GM12872 (cell line): ENCODE results near the gene PALLD.

ENCODE experiments used
- TF ChIP-seq, protein P1 (sequence below): IDR thresholded peaks from 3 replicates; pipeline ENCODE4 v1.5.1; 2011; ENCODE audit warnings: low read depth, mild to moderate bottlenecking, low read length, moderate library complexity; ENCODE audit not compliant: insufficient read depth

Gene PALLD

GRCh38 chr4:168846414-168846813, 349.6 kb downstream of the PALLD start:
- TF ChIP-seq, protein P1, sequence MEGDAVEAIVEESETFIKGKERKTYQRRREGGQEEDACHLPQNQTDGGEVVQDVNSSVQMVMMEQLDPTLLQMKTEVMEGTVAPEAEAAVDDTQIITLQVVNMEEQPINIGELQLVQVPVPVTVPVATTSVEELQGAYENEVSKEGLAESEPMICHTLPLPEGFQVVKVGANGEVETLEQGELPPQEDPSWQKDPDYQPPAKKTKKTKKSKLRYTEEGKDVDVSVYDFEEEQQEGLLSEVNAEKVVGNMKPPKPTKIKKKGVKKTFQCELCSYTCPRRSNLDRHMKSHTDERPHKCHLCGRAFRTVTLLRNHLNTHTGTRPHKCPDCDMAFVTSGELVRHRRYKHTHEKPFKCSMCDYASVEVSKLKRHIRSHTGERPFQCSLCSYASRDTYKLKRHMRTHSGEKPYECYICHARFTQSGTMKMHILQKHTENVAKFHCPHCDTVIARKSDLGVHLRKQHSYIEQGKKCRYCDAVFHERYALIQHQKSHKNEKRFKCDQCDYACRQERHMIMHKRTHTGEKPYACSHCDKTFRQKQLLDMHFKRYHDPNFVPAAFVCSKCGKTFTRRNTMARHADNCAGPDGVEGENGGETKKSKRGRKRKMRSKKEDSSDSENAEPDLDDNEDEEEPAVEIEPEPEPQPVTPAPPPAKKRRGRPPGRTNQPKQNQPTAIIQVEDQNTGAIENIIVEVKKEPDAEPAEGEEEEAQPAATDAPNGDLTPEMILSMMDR, result no peak

- TF ChIP-seq, protein P1, result no peak
Observed at GRCh38 chr4:168847771-168848502, 351.1 kb downstream of the PALLD start.

- TF ChIP-seq, protein P1, result no peak
Observed at GRCh38 chr4:168849030-168849675, 352.3 kb downstream of the PALLD start.

DNA sequence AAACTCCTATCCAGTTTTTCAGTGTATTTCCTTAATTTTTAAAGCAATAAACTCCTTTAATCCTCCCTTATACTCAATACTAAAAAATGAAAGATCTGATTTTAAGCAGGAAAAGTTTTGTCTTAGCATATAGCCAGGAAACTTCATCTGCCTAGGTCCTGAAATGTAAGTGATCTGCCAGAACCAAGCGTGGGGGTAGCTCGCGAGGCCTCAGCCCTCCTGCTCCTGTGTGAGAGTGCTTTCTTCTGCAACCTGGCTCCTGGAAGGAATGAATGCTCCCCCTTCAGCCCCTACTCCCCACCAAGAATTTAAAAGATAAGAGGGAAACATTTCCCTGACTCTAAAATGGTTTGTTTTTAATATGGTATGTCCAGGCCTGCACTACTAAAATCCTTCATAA, 353.1 kb downstream of the PALLD start:
- TF ChIP-seq, protein P1, result no peak

GRCh38 chr4:168852387-168852786, 355.5 kb downstream of the PALLD start:
- TF ChIP-seq, protein P1, result no peak

DNA sequence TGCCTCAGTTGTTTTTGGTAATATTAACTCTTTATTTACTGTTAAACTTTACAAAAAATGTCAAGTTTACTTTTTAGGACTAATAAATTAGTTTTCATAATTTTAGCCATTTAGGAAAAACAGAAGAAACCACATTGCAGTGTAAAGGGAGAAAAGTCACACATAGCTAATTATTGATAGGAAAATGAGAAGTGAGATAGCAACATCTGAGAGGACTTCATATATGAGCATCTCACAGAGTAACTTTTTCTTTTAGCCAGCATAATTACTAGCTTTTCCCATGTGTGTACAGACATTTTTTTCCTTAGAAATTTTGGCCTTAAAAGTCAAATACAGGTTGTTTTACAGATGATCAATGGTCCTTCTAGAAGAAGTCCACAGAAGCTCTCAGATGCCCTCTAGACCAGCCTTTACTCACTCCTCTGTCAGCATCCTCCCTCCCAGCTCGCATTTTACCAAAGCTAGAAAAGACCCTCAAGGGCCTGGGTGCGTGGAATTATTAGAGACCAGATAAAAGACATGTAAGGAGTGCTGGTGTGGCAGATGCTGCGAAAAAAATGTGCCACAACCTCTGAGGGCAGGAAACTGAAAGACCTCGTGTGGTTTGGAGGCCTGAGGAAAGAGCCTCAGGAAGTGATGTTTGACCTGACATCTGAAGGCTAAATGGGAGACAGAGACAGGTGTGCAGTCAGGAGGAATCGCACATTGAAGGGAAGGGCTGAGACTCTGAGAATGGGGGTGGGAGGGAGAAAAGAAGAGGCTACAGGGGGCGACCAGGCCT, 356.3 kb downstream of the PALLD start:
- TF ChIP-seq, protein P1, result no peak

DNA sequence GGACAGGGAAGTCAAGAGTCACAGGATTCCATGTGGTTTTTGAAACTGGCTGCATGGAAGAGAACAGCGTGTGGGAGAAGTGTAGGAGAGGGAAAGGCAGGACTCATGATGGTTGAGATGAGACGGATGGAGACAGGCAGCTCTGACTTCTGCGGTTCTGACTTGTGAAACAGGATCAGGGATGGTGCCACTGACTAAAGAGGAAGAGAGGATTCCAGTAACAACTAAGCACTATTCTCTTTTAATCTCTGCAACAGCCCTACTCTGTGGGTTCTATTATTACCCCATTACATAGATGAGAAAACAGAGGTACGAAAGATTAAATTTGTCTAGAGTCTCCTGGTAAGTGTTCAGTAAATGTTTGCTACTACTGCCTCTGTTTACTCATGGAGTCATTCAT, 356.9 kb downstream of the PALLD start:
- TF ChIP-seq, protein P1, result no peak
